HCT116 (cell line): ENCODE measurements around the gene C1orf21. TPM values are rescaled to one million over a fixed set of nuclear protein-coding genes. Genes with fewer than 3 reads are reported as not detected.

Experiments
- ATAC-seq: fragments of 200-7000 bp; cut with Tn5 transposase; 2 replicates; pipeline ENCODE4 v1.9.1; 2020; ENCODE audit warnings: mild to moderate bottlenecking, moderate library complexity
- BruUV-seq: library from RNA; stranded (reverse); fragments of 400-500 nt; replicated peaks from 2 replicates; lab custom pipeline; 2021; lab: Mats Ljungman, UMichigan
- CTCF ChIA-PET: fragments of 300-600 bp; sonication (Branson Sonifier 250); formaldehyde crosslinking; loops from one replicate; lab custom pipeline; 2021; ENCODE audit warnings: antibody characterized with exemption; lab: Charles Lee
- POLR2A ChIA-PET: fragments of 300-600, 350-600 bp; sonication (Branson Sonifier 250); formaldehyde crosslinking; loops from one replicate; lab custom pipeline; 2021; ENCODE audit warnings: antibody characterized with exemption; lab: Charles Lee
- RAD21 ChIA-PET, 2 experiments: fragments of 300-600 bp; sonication (Branson Sonifier 250); formaldehyde crosslinking; loops; one replicate each; lab custom pipeline; 2023; ENCODE audit warnings: low total read pairs in 2 of 2; ENCODE audit not compliant: uncharacterized antibody in 2 of 2, unreplicated experiment in 2 of 2, low non-redundant PET in 1 of 2; lab: Charles Lee
- DNase-seq: peaks from one replicate; pipeline ENCODE4 v3.0.0-alpha.2; 2010; ENCODE audit warnings: low read depth, low spot score
- H2AFZ ChIP-seq: fragments of 200-600 bp; shearing (Covaris generic), sonication (generic); 2 replicates; pipeline ENCODE4 v1.6.1; 2017; ENCODE audit warnings: low read depth, mixed run types, mixed read lengths, antibody characterized with exemption, low read length; ENCODE audit not compliant: poor library complexity, severe bottlenecking
- H3K27ac ChIP-seq: 2 replicates; pipeline ENCODE4 v1.5.1; 2012; ENCODE audit warnings: low read depth, low read length
- H3K27me3 ChIP-seq: fragments of 200-600 bp; sonication (generic); 2 replicates; pipeline ENCODE4 v1.6.1; 2016; ENCODE audit warnings: mixed run types, low read length, mixed read lengths; ENCODE audit not compliant: insufficient read depth
- H3K36me3 ChIP-seq, 2 experiments: fragments of 200-500 bp in 1 of 2; fragments of 200-600 bp in 1 of 2; sonication (Bioruptor generic) in 1 of 2; sonication (generic) in 1 of 2; 2 replicates each; pipeline versions ENCODE4 v1.5.1 to v1.6.1; 2014 to 2016; ENCODE audit warnings: low read length in 2 of 2, inconsistent platforms in 1 of 2, mixed read lengths in 1 of 2, mixed run types in 1 of 2; ENCODE audit not compliant: insufficient read depth in 2 of 2, control insufficient read depth in 1 of 2
- H3K4me1 ChIP-seq, 2 experiments: fragments of 200-600 bp in 1 of 2; sonication (generic) in 1 of 2; 2 replicates each; pipeline versions ENCODE4 v1.5.1 to v1.6.1; 2012 to 2017; ENCODE audit warnings: low read length in 2 of 2, inconsistent platforms in 1 of 2, mild to moderate bottlenecking in 1 of 2, mixed read lengths in 1 of 2, mixed run types in 1 of 2, moderate library complexity in 1 of 2; ENCODE audit not compliant: insufficient read depth in 2 of 2, control insufficient read depth in 1 of 2
- H3K4me2 ChIP-seq: fragments of 200-600 bp; sonication (generic); 2 replicates; pipeline ENCODE4 v1.6.1; 2017; ENCODE audit warnings: mixed run types, low read length, mixed read lengths
- H3K4me3 ChIP-seq, 2 experiments: fragments of 200-600 bp in 1 of 2; sonication (generic) in 1 of 2; replicated peaks in 1 of 2; 2 replicates each; pipeline ENCODE4 v1.5.1; 2011 to 2016; ENCODE audit warnings: low read length in 2 of 2, control low read depth in 1 of 2, low read depth in 1 of 2, mild to moderate bottlenecking in 1 of 2, mixed read lengths in 1 of 2, mixed run types in 1 of 2
- H3K79me2 ChIP-seq: fragments of 200-600 bp; sonication (generic); 2 replicates; pipeline ENCODE4 v1.6.1; 2017; ENCODE audit warnings: mild to moderate bottlenecking, mixed run types, low read length, moderate library complexity, mixed read lengths; ENCODE audit not compliant: insufficient read depth
- H3K9ac ChIP-seq: fragments of 200-600 bp; sonication (generic); 2 replicates; pipeline ENCODE4 v1.6.1; 2016; ENCODE audit warnings: low read length, mixed read lengths
- H3K9me2 ChIP-seq: fragments of 200-600 bp; sonication (generic), shearing (Covaris generic); 2 replicates; pipeline ENCODE4 v1.6.1; 2017; ENCODE audit warnings: mixed run types, mild to moderate bottlenecking, moderate library complexity; ENCODE audit not compliant: insufficient read depth
- H3K9me3 ChIP-seq, 2 experiments: fragments of 200-500 bp in 1 of 2; fragments of 200-600 bp in 1 of 2; sonication (Bioruptor generic) in 1 of 2; sonication (generic) in 1 of 2; 2 replicates each; pipeline ENCODE4 v1.6.1; 2014 to 2017; ENCODE audit warnings: low read length in 2 of 2, mixed read lengths in 2 of 2, inconsistent platforms in 1 of 2, low read depth in 1 of 2, mild to moderate bottlenecking in 1 of 2, mixed run types in 1 of 2, moderate library complexity in 1 of 2; ENCODE audit not compliant: control insufficient read depth in 1 of 2, insufficient read depth in 1 of 2
- H4K20me1 ChIP-seq: fragments of 200-600 bp; sonication (generic), shearing (Covaris generic); 2 replicates; pipeline ENCODE4 v1.6.1; 2017; ENCODE audit warnings: mixed run types, mild to moderate bottlenecking, moderate library complexity; ENCODE audit not compliant: insufficient read depth
- ATF3 ChIP-seq: IDR thresholded peaks from 2 replicates; pipeline ENCODE4 v1.6.1; 2012
- CEBPB ChIP-seq: IDR thresholded peaks from 2 replicates; pipeline ENCODE4 v1.6.1; 2012; ENCODE audit warnings: low read depth
- CTCF ChIP-seq, 3 experiments: fragments of 200-600 bp in 1 of 3; sonication (generic) in 1 of 3; IDR thresholded peaks in 2 of 3; conservative IDR thresholded peaks in 1 of 3; 2 replicates each; pipeline ENCODE4 v1.5.1; 2012 to 2017; ENCODE audit warnings: low read depth in 2 of 3, low read length in 2 of 3, antibody characterized with exemption in 1 of 3, borderline replicate concordance in 1 of 3, control low read depth in 1 of 3, mild to moderate bottlenecking in 1 of 3, mixed read lengths in 1 of 3, mixed run types in 1 of 3, moderate library complexity in 1 of 3; ENCODE audit not compliant: insufficient read depth in 1 of 3
- ELF1 ChIP-seq: IDR thresholded peaks from 2 replicates; pipeline ENCODE4 v1.6.1; 2012; ENCODE audit warnings: low read depth, borderline replicate concordance
- EZH2 ChIP-seq: fragments of 200-600 bp; sonication (generic); IDR thresholded peaks from 2 replicates; pipeline ENCODE4 v1.6.1; 2017; ENCODE audit warnings: antibody characterized with exemption, mixed run types
- EZH2phosphoT487 ChIP-seq: fragments of 200-600 bp; IDR thresholded peaks from 2 replicates; pipeline ENCODE4 v1.6.1; 2018; ENCODE audit warnings: antibody characterized with exemption, borderline replicate concordance
- FOSL1 ChIP-seq: IDR thresholded peaks from 2 replicates; pipeline ENCODE4 v1.6.1; 2012; ENCODE audit warnings: low read depth
- MAX ChIP-seq: IDR thresholded peaks from 2 replicates; pipeline ENCODE4 v1.6.1; 2012
- POLR2A ChIP-seq: IDR thresholded peaks from 2 replicates; pipeline ENCODE4 v1.7.0; 2011; ENCODE audit warnings: borderline replicate concordance; ENCODE audit not compliant: insufficient read depth, insufficient read length; ENCODE audit errors: extremely low read depth
- RAD21 ChIP-seq: IDR thresholded peaks from 2 replicates; pipeline ENCODE4 v1.6.1; 2012; ENCODE audit warnings: low read depth, mild to moderate bottlenecking
- SIN3A ChIP-seq: IDR thresholded peaks from 2 replicates; pipeline ENCODE4 v1.6.1; 2012; ENCODE audit warnings: low read depth
- SP1 ChIP-seq: IDR thresholded peaks from 2 replicates; pipeline ENCODE4 v1.6.1; 2012; ENCODE audit warnings: low read depth
- YY1 ChIP-seq: IDR thresholded peaks from 2 replicates; pipeline ENCODE4 v1.6.1; 2011; ENCODE audit warnings: low read length, low read depth, moderate library complexity, mild to moderate bottlenecking; ENCODE audit not compliant: insufficient replicate concordance; ENCODE audit errors: extremely low read depth
- ZBTB33 ChIP-seq: IDR thresholded peaks from 2 replicates; pipeline ENCODE4 v1.6.1; 2011; ENCODE audit warnings: mild to moderate bottlenecking, low read length, moderate library complexity; ENCODE audit not compliant: insufficient replicate concordance; ENCODE audit errors: extremely low read depth
- ZFX ChIP-seq: fragments of 450-650 bp; IDR thresholded peaks from 2 replicates; pipeline ENCODE4 v1.6.1; 2017
- ZNF274 ChIP-seq: fragments of 200-500 bp; sonication (Bioruptor generic); IDR thresholded peaks from 2 replicates; pipeline ENCODE4 v1.6.1; 2014; ENCODE audit warnings: mild to moderate bottlenecking, low read depth, low read length, inconsistent platforms
- intact Hi-C: fragments of 100-400 bp; cut with micrococcal nuclease; formaldehyde crosslinking; loops from 2 replicates; pipeline ENCODE4 v1.10.0; 2022
- total RNA-seq: library from RNA; stranded (reverse); gene quantifications from one replicate; pipeline ENCODE4 v1.2.1, GENCODE V29; 2021; ENCODE audit not compliant: unreplicated experiment

C1orf21 gene
- total RNA-seq, 1 experiment from 2014 or later = 8.9 TPM

- Histone ChIP-seq H3K9me2 (no peaks in the 10 kb centered on the region), H3K9ac (no peak overlapping the region), H3K36me3 (no peaks in the 10 kb centered on the region), H3K4me1 (no peaks in the 10 kb centered on the region), H2AFZ (no peak overlapping the region), H3K27me3 (no peaks in the 10 kb centered on the region), H3K9me3 (no peaks in the 10 kb centered on the region)
- POLR2A ChIA-PET = no interaction called here
- CTCF ChIA-PET = no interaction called here
- no peak for ATAC-seq
- TF ChIP-seq ATF3 (no peak), EZH2 (no peak), ZBTB33 (no peak), RAD21 (no peak), EZH2phosphoT487 (no peak), SIN3A (no peak), SP1 (no peak), FOSL1 (no peak), YY1 (no peak), MAX (no peak), ZFX (no peak), ELF1 (no peak), CTCF (IDR thresholded peaks at IDR 0.05 in 2 of 3, conservative IDR thresholded peaks at IDR 0.05 in 1 of 3; ENCODE audit: borderline replicate concordance in 1 of 3, insufficient read depth in 1 of 3, low read depth in 2 of 3, low read length in 2 of 3) (no peak), CEBPB (no peak), ZNF274 (no peak), POLR2A (no peak)
- TF ChIP-seq, all 23 proteins: peak for 0
- no TSS peak for BruUV-seq
- RAD21 ChIA-PET = no interaction called here
- Histone ChIP-seq H3K4me2 (no peak overlapping the region), H4K20me1 (no peaks in the 10 kb centered on the region), H3K27ac (no peak overlapping the region), H3K4me3 (no peak overlapping the region), H3K79me2 (no peaks in the 10 kb centered on the region)
- intact Hi-C loops = no loop called here
- no peak for DNase-seq
Measured at GRCh38 chr1:184608581-184608980, 221.8 kb downstream of the C1orf21 start.
